ENCODE data around the gene FAM193A. TPM values are rescaled to one million over a fixed set of nuclear protein-coding genes. Genes with fewer than 3 reads are reported as not detected.

Gene FAM193A
- total RNA-seq, 1 donor from 2014 or later = 28.8 TPM

- H3K36me3 Mint-ChIP-seq (ENCODE audit: low read depth, unreplicated experiment) = peaks cover 30% of the 10 kb centered on the region
- peak overlapping the region; percentile 74 for H3K27ac ChIP-seq (ENCODE audit: low read depth, low read length)
These were observed 205.2 kb downstream of the FAM193A start for GRCh38 chr4:2741626-2742025.

GRCh38 chr4:2742081-2742822 is 205.8 kb downstream of the FAM193A start:
- Mint-ChIP-seq H3K27me3 (ENCODE audit: low read depth, unreplicated experiment) (no peaks in the 10 kb centered on the region), H3K9me3 (ENCODE audit: unreplicated experiment) (no peaks in the 10 kb centered on the region), H3K27ac (ENCODE audit: unreplicated experiment) (peak overlapping the region; percentile 85), H3K4me3 (ENCODE audit: unreplicated experiment) (no peak overlapping the region), H3K36me3 (ENCODE audit: low read depth, unreplicated experiment) (peaks cover 32% of the 10 kb centered on the region), H3K4me1 (ENCODE audit: low read depth, unreplicated experiment) (peaks cover 35% of the 10 kb centered on the region)
- H3K4me1 ChIP-seq (ENCODE audit: insufficient read depth, low read length) = peaks cover 34% of the 10 kb centered on the region
- DNase-seq (ENCODE audit: low read depth) (no peak), FAIRE-seq (no peak)
- no peak overlapping the region for H3K4me3 ChIP-seq (ENCODE audit: insufficient read depth, low read depth, low read length)
- H3K27ac ChIP-seq (ENCODE audit: low read depth, low read length) = peak overlapping the region; percentile 74
- TF ChIP-seq EZH2 (IDR thresholded peaks at IDR 0.05; ENCODE audit: insufficient read depth, low read length) = no peak
- no peak for TF ChIP-seq CTCF (IDR thresholded peaks at IDR 0.05; ENCODE audit: insufficient read depth, low read depth, low read length)
- H3K79me2 ChIP-seq (ENCODE audit: insufficient read depth, low read length) = no peaks in the 10 kb centered on the region
- peak overlapping the region; percentile 54 for H3K4me2 ChIP-seq (ENCODE audit: low read length)
- H3K9ac ChIP-seq (ENCODE audit: low read length) = peak overlapping the region; percentile 29
- H3K36me3 ChIP-seq (ENCODE audit: insufficient read depth, low read length) = peaks cover 14% of the 10 kb centered on the region
- peaks cover 22% of the 10 kb centered on the region for H4K20me1 ChIP-seq (ENCODE audit: insufficient read depth, low read length)
- H2AFZ ChIP-seq (ENCODE audit: low read depth, low read length) = no peak overlapping the region
- no peaks in the 10 kb centered on the region for H3K27me3 ChIP-seq (ENCODE audit: insufficient read depth, low read length)
- H3K9me3 ChIP-seq (ENCODE audit: insufficient read depth, low read depth, low read length) = no peaks in the 10 kb centered on the region

More at GRCh38 chr4:2741626-2742025, 205.2 kb downstream of the FAM193A start:
- Histone ChIP-seq H3K27me3 (ENCODE audit: insufficient read depth, low read length) (no peaks in the 10 kb centered on the region), H3K79me2 (ENCODE audit: insufficient read depth, low read length) (no peaks in the 10 kb centered on the region), H3K4me3 (ENCODE audit: insufficient read depth, low read depth, low read length) (no peak overlapping the region), H3K4me2 (ENCODE audit: low read length) (peak overlapping the region; percentile 54), H4K20me1 (ENCODE audit: insufficient read depth, low read length) (peaks cover 16% of the 10 kb centered on the region), H2AFZ (ENCODE audit: low read depth, low read length) (no peak overlapping the region), H3K9ac (ENCODE audit: low read length) (peak overlapping the region; percentile 29), H3K9me3 (ENCODE audit: insufficient read depth, low read depth, low read length) (no peaks in the 10 kb centered on the region), H3K36me3 (ENCODE audit: insufficient read depth, low read length) (peaks cover 14% of the 10 kb centered on the region), H3K4me1 (ENCODE audit: insufficient read depth, low read length) (peaks cover 28% of the 10 kb centered on the region)
- peak; percentile 46 for DNase-seq (ENCODE audit: low read depth)
- no peak for TF ChIP-seq EZH2 (IDR thresholded peaks at IDR 0.05; ENCODE audit: insufficient read depth, low read length)
- TF ChIP-seq CTCF (IDR thresholded peaks at IDR 0.05; ENCODE audit: insufficient read depth, low read depth, low read length) = no peak
- H3K9me3 Mint-ChIP-seq (ENCODE audit: unreplicated experiment) = no peaks in the 10 kb centered on the region
- no peak for FAIRE-seq
- H3K4me3 Mint-ChIP-seq (ENCODE audit: unreplicated experiment) = no peak overlapping the region
- H3K27ac Mint-ChIP-seq (ENCODE audit: unreplicated experiment) = peak overlapping the region; percentile 85
- H3K27me3 Mint-ChIP-seq (ENCODE audit: low read depth, unreplicated experiment) = no peaks in the 10 kb centered on the region
- peaks cover 30% of the 10 kb centered on the region for H3K4me1 Mint-ChIP-seq (ENCODE audit: low read depth, unreplicated experiment)
